ENCODE measurements around the gene GNA15.

- TF ChIP-seq EZH2 (IDR thresholded peaks at IDR 0.05; ENCODE audit: borderline replicate concordance): no peak
- TF ChIP-seq CTCF (IDR thresholded peaks at IDR 0.05; ENCODE audit: poor library complexity): no peak
These were observed 31.9 kb downstream of the GNA15 start for GRCh38 chr19:3167533-3168272.
